GM12878 (cell line): Measurements from ENCODE around the gene ANO10. TPM values are rescaled to one million over a fixed set of nuclear protein-coding genes. Genes with fewer than 3 reads are reported as not detected.

ENCODE experiments used
- ATAC-seq: fragments of 200-7000 bp; cut with Tn5 transposase; 3 replicates; pipeline ENCODE4 v1.9.1; 2020; ENCODE audit warnings: mild to moderate bottlenecking, moderate library complexity
- BruUV-seq: library from RNA; stranded (reverse); fragments of 400-500 nt; replicated peaks from 2 replicates; lab custom pipeline; 2021; lab: Mats Ljungman, UMichigan
- CTCF ChIA-PET: fragments of 300-600 bp; sonication (Branson Sonifier 250); formaldehyde crosslinking; extraction: SDS; loops from one replicate; lab custom pipeline; 2021; ENCODE audit warnings: inconsistent platforms; lab: Yijun Ruan, JAX
- POLR2A ChIA-PET: fragments of 350-600 bp; formaldehyde crosslinking; extraction: SDS; loops from one replicate; lab custom pipeline; 2021; ENCODE audit warnings: inconsistent platforms; lab: Charles Lee
- RAD21 ChIA-PET: fragments of 300-600 bp; sonication (Branson Sonifier 250); formaldehyde crosslinking; loops from one replicate; lab custom pipeline; 2023; ENCODE audit warnings: antibody characterized with exemption; ENCODE audit not compliant: unreplicated experiment; lab: Charles Lee
- SMC1A ChIA-PET: fragments of 300-600 bp; sonication (Branson Sonifier 250); formaldehyde crosslinking; loops from one replicate; lab custom pipeline; 2023; ENCODE audit not compliant: unreplicated experiment, uncharacterized antibody; lab: Charles Lee
- DNase-seq: peaks from one replicate; pipeline ENCODE4 v3.0.0-alpha.2; 2011; ENCODE audit warnings: low read depth, low spot score
- FAIRE-seq: peaks from 3 replicates; lab custom pipeline; 2011; peaks lifted over from hg19 to GRCh38; lab: Jason Lieb, UNC
- H2AFZ ChIP-seq: 2 replicates; pipeline ENCODE4 v1.6.0; 2011; ENCODE audit warnings: low read depth, low read length, control low read depth; ENCODE audit not compliant: control insufficient read depth
- H3K27ac ChIP-seq: 2 replicates; pipeline ENCODE4 v1.5.1; 2011; ENCODE audit warnings: control low read depth; ENCODE audit not compliant: control insufficient read depth, insufficient read depth
- H3K27me3 ChIP-seq, 2 experiments: replicated peaks in 1 of 2; 2 replicates each; pipeline versions ENCODE4 v1.6.0 to v1.6.1; 2011; ENCODE audit warnings: low read length in 1 of 2; ENCODE audit not compliant: control insufficient read depth in 2 of 2, insufficient read depth in 2 of 2
- H3K36me3 ChIP-seq, 2 experiments: 2 replicates each; pipeline ENCODE4 v1.5.1; 2011; ENCODE audit warnings: low read length in 1 of 2; ENCODE audit not compliant: control insufficient read depth in 2 of 2, insufficient read depth in 2 of 2
- H3K4me1 ChIP-seq: 2 replicates; pipeline ENCODE4 v1.6.1; 2011; ENCODE audit warnings: mild to moderate bottlenecking, low read length, moderate library complexity, mixed read lengths; ENCODE audit not compliant: control insufficient read depth, insufficient read depth
- H3K4me2 ChIP-seq: 2 replicates; pipeline ENCODE4 v1.6.0; 2011; ENCODE audit warnings: control low read depth; ENCODE audit not compliant: control insufficient read depth, insufficient read depth
- H3K4me3 ChIP-seq: fragments of 200-600 bp; sonication (generic); 2 replicates; pipeline ENCODE4 v1.5.1; 2016
- H3K79me2 ChIP-seq: 2 replicates; pipeline ENCODE4 v1.6.0; 2011; ENCODE audit warnings: low read length; ENCODE audit not compliant: control insufficient read depth, insufficient read depth
- H3K9ac ChIP-seq: 2 replicates; pipeline ENCODE4 v1.8.0; 2011; ENCODE audit warnings: low read length, control low read depth, mixed read lengths; ENCODE audit not compliant: control insufficient read depth, insufficient read depth
- H3K9me3 ChIP-seq: replicated peaks from 3 replicates; pipeline ENCODE4 v1.5.1; 2011; ENCODE audit warnings: mild to moderate bottlenecking, low read length; ENCODE audit not compliant: control insufficient read depth, insufficient read depth
- H4K20me1 ChIP-seq: 2 replicates; pipeline ENCODE4 v1.6.0; 2011; ENCODE audit not compliant: control insufficient read depth, insufficient read depth
- BCL3 ChIP-seq: IDR thresholded peaks from 2 replicates; pipeline ENCODE4 v1.6.1; 2011; ENCODE audit warnings: borderline replicate concordance, low read depth, mild to moderate bottlenecking, moderate library complexity, low read length; ENCODE audit not compliant: insufficient read depth, poor library complexity, severe bottlenecking
- CUX1 ChIP-seq: IDR thresholded peaks from 2 replicates; pipeline ENCODE4 v1.6.1; 2012; ENCODE audit warnings: improper control_type of control experiment, low read depth, low read length; ENCODE audit not compliant: insufficient replicate concordance
- E2F8 ChIP-seq: fragments of 450-650 bp; IDR thresholded peaks from 2 replicates; pipeline ENCODE4 v1.6.1; 2018; ENCODE audit warnings: mild to moderate bottlenecking, low read depth, moderate library complexity; ENCODE audit not compliant: partially characterized antibody
- EP300 ChIP-seq, 2 experiments: fragments of 150-350 bp in 1 of 2; IDR thresholded peaks; 2 replicates each; pipeline ENCODE4 v1.6.1; 2011 to 2012; ENCODE audit warnings: low read depth in 2 of 2, low read length in 2 of 2, borderline replicate concordance in 1 of 2, improper control_type of control experiment in 1 of 2, inconsistent platforms in 1 of 2; ENCODE audit not compliant: control insufficient read depth in 1 of 2
- FOXK2 ChIP-seq: fragments of 450-650 bp; IDR thresholded peaks from 2 replicates; pipeline ENCODE4 v1.6.1; 2017; ENCODE audit warnings: mild to moderate bottlenecking, moderate library complexity
- GATAD2B ChIP-seq: fragments of 450-650 bp; conservative IDR thresholded peaks from 2 replicates; pipeline ENCODE4 v1.6.1; 2017; ENCODE audit warnings: low read depth, mild to moderate bottlenecking, moderate library complexity
- IKZF1 ChIP-seq: fragments of 450-650 bp; conservative IDR thresholded peaks from 2 replicates; pipeline ENCODE4 v1.6.1; 2017; ENCODE audit warnings: antibody characterized with exemption, mild to moderate bottlenecking
- NFIC ChIP-seq: IDR thresholded peaks from 2 replicates; pipeline ENCODE4 v1.6.1; 2012; ENCODE audit warnings: low read depth, mild to moderate bottlenecking, inconsistent platforms, low read length, moderate library complexity
- RBBP5 ChIP-seq: fragments of 200-600 bp; sonication (generic); conservative IDR thresholded peaks from 2 replicates; pipeline ENCODE4 v1.6.1; 2016
- TARDBP ChIP-seq: IDR thresholded peaks from 2 replicates; pipeline ENCODE4 v1.6.1; 2016; ENCODE audit warnings: borderline replicate concordance
- WGBS: methylation state at CpG from one replicate; pipeline ENCODE4 v1.1.6; 2016; ENCODE audit warnings: low lambda C conversion rate; ENCODE audit not compliant: insufficient replicate concordance, insufficient coverage; ENCODE audit errors: missing lambda C conversion rate; 5-methylcytosine and 5-hydroxymethylcytosine counted together
- in situ Hi-C: fragments of 300-500 bp; cut with MboI; formaldehyde crosslinking; loops from 9 replicates; pipeline ENCODE4 v1.14.3; 2018; ENCODE audit warnings: mixed read lengths
- intact Hi-C: fragments of 100-400 bp; cut with micrococcal nuclease; formaldehyde crosslinking; loops from one replicate; pipeline ENCODE4 v1.14.2; 2022; ENCODE audit not compliant: unreplicated experiment
- polyA plus RNA-seq, 11 experiments: library from polyadenylated mRNA; depleted of rRNA in 4 of 11; unstranded in 6 of 11; stranded (reverse) in 5 of 11; fragments of >200 nt; fragmentation: Nextera tagmentation in 4 of 11; fragmentation: Illumina TruSeq in 1 of 11; extraction: Ambion mirVana in 4 of 11; extraction: Trizol in 1 of 11; gene quantifications; 1 replicate in 1 of 11; 2 replicates in 10 of 11; pipeline versions ENCODE4 v1.2.1 to v1.2.3, GENCODE V29; 2011 to 2016; ENCODE audit warnings: inconsistent platforms in 2 of 11, missing spikeins in 2 of 11, low read depth in 1 of 11
- total RNA-seq, 4 experiments: library from RNA; depleted of rRNA in 3 of 4; stranded (reverse); fragments of >200 nt in 3 of 4; fragmentation: Illumina TruSeq in 1 of 4; extraction: Trizol in 1 of 4; gene quantifications; 2 replicates each; pipeline versions ENCODE4 v1.2.1 to v1.2.3, GENCODE V29; 2013 to 2021
- TF ChIP-seq, protein P1 (sequence below): fragments of 450-650 bp; IDR thresholded peaks from 2 replicates; pipeline ENCODE4 v1.6.1; 2014; ENCODE audit warnings: mild to moderate bottlenecking
- TF ChIP-seq, protein P2 (sequence below): IDR thresholded peaks from 2 replicates; pipeline ENCODE4 v1.6.1; 2011; ENCODE audit warnings: low read depth, mild to moderate bottlenecking, low read length, moderate library complexity, borderline replicate concordance; ENCODE audit errors: extremely low read depth

The ANO10 gene
- total and polyA plus RNA-seq, 10 of the 15 experiments (the other 5 are each of a cell fraction or from before 2014, with no cell fraction given) = 0.29 to 21.9 (median 1.6) TPM

DNA sequence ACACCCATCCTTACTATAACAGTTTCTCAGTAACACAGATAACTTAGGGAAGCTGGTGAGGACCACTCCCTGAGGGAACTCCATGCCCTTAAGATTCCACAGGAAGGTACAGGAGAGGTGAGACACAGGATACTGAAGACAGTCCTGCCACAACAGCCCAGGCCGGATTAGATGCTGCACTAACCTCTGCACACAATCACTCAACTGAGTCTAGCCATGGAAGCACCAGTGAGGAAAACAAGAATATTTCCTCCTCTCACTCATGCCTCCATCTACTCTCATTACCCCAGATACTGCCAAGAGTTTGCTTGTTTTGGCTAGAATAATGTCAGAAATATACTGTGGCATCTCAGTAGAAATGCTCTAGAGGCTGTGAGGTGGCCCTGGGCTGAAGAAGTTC, 3.7 kb downstream of the ANO10 start:
- in situ Hi-C loops = no loop called here
- ChIA-PET POLR2A (no interaction called here), CTCF (no interaction called here), SMC1A (no interaction called here), RAD21 (no interaction called here)
- Histone ChIP-seq H2AFZ (no peak overlapping the region), H3K27me3 (no peaks in the 10 kb centered on the region), H3K36me3 (no peaks in the 10 kb centered on the region), H3K4me1 (no peaks in the 10 kb centered on the region), H3K4me2 (no peak overlapping the region), H3K27ac (no peak overlapping the region), H3K9ac (no peak overlapping the region), H4K20me1 (no peaks in the 10 kb centered on the region), H3K4me3 (no peak overlapping the region), H3K79me2 (no peaks in the 10 kb centered on the region), H3K9me3 (no peaks in the 10 kb centered on the region)
- intact Hi-C loops = no loop called here
- no peak for DNase-seq
- WGBS = 39% methylated on average over 1 of the region's 1 CpG
- FAIRE-seq = no peak
- no peak for ATAC-seq
- TF ChIP-seq BCL3 (no peak), EP300 (IDR thresholded peaks at IDR 0.05; ENCODE audit: borderline replicate concordance in 1 of 2, control insufficient read depth in 1 of 2, low read depth in 2 of 2, low read length in 2 of 2) (no peak), FOXK2 (no peak), RBBP5 (no peak), NFIC (no peak), E2F8 (no peak), TARDBP (no peak), IKZF1 (no peak), GATAD2B (no peak), CUX1 (no peak)
- TF ChIP-seq, protein P1, sequence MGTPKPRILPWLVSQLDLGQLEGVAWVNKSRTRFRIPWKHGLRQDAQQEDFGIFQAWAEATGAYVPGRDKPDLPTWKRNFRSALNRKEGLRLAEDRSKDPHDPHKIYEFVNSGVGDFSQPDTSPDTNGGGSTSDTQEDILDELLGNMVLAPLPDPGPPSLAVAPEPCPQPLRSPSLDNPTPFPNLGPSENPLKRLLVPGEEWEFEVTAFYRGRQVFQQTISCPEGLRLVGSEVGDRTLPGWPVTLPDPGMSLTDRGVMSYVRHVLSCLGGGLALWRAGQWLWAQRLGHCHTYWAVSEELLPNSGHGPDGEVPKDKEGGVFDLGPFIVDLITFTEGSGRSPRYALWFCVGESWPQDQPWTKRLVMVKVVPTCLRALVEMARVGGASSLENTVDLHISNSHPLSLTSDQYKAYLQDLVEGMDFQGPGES = no peak
- TF ChIP-seq, protein P2, sequence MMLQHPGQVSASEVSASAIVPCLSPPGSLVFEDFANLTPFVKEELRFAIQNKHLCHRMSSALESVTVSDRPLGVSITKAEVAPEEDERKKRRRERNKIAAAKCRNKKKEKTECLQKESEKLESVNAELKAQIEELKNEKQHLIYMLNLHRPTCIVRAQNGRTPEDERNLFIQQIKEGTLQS = no peak
- no TSS peak for BruUV-seq
